Esophagus squamous epithelium (tissue), 4 donors: Measurements from ENCODE around the gene POLR1G.

Experiments
- CTCF ChIP-seq, 6 experiments: fragments of 450-650 bp in 4 of 6; fragments of 200-600 bp in 2 of 6; sonication (generic) in 2 of 6; IDR thresholded peaks; one replicate each; pipeline ENCODE4 v1.5.1; 2016 to 2019; ENCODE audit warnings: antibody characterized with exemption in 6 of 6, mild to moderate bottlenecking in 4 of 6, moderate library complexity in 4 of 6
- POLR2A ChIP-seq, 4 donors: fragments of 450-650 bp; IDR thresholded peaks; one replicate each; pipeline ENCODE4 v1.6.1; 2017; ENCODE audit warnings: antibody characterized with exemption in 4 of 4, mild to moderate bottlenecking in 4 of 4, moderate library complexity in 3 of 4

GRCh38 chr19:45376045-45376724, 30.3 kb upstream of the POLR1G start:
- no peak for TF ChIP-seq CTCF (IDR thresholded peaks at IDR 0.05)
- TF ChIP-seq POLR2A (IDR thresholded peaks at IDR 0.05), result no peak
